Skeletal muscle tissue (tissue), 4 donors: ENCODE data around the gene NUTM2F. TPM values are rescaled to one million over a fixed set of nuclear protein-coding genes. Genes with fewer than 3 reads are reported as not detected.
"Not testable (repeated sequence)": the region's sequence is repeated elsewhere in the genome, so short reads cannot be mapped to it uniquely, and the experiment has no call there.

Experiments
- H3K27ac ChIP-seq: one replicate; pipeline ENCODE4 v1.7.0; 2013; ENCODE audit warnings: mild to moderate bottlenecking, low read depth, low read length, inconsistent platforms
- H3K27me3 ChIP-seq, 3 donors: one replicate each; pipeline ENCODE4 v1.7.0; 2013; ENCODE audit warnings: low read length in 3 of 3; ENCODE audit not compliant: control insufficient read depth in 3 of 3, insufficient read depth in 3 of 3
- H3K36me3 ChIP-seq, 3 donors: one replicate each; pipeline ENCODE4 v1.7.0; 2013; ENCODE audit warnings: low read length in 3 of 3; ENCODE audit not compliant: control insufficient read depth in 3 of 3, insufficient read depth in 3 of 3
- H3K4me1 ChIP-seq, 3 donors: one replicate each; pipeline ENCODE4 v1.7.0; 2013; ENCODE audit warnings: low read length in 3 of 3, mild to moderate bottlenecking in 3 of 3; ENCODE audit not compliant: control insufficient read depth in 3 of 3, insufficient read depth in 3 of 3
- H3K4me3 ChIP-seq, 3 donors: one replicate each; pipeline ENCODE4 v1.7.0; 2013; ENCODE audit warnings: low read length in 3 of 3
- H3K9ac ChIP-seq, 3 donors: one replicate each; pipeline ENCODE4 v1.7.0; 2013; ENCODE audit warnings: low read length in 3 of 3, mild to moderate bottlenecking in 3 of 3, moderate library complexity in 2 of 3, low read depth in 1 of 3
- H3K9me3 ChIP-seq, 3 donors: one replicate each; pipeline ENCODE4 v1.7.0; 2013; ENCODE audit warnings: low read length in 3 of 3; ENCODE audit not compliant: control insufficient read depth in 3 of 3
- total RNA-seq: library from RNA; depleted of rRNA; stranded (reverse); fragments of >200 nt; gene quantifications from one replicate; pipeline ENCODE4 v1.2.3, GENCODE V29; 2014
- donor health status: Osteomylitis.

Gene NUTM2F
- total RNA-seq, 1 donor from 2014 or later: not detected

- H3K4me1 ChIP-seq, H3K27ac ChIP-seq: not testable (repeated sequence)
Measured at GRCh38 chr9:94315034-94315984, 13.1 kb downstream of the NUTM2F start.

DNA sequence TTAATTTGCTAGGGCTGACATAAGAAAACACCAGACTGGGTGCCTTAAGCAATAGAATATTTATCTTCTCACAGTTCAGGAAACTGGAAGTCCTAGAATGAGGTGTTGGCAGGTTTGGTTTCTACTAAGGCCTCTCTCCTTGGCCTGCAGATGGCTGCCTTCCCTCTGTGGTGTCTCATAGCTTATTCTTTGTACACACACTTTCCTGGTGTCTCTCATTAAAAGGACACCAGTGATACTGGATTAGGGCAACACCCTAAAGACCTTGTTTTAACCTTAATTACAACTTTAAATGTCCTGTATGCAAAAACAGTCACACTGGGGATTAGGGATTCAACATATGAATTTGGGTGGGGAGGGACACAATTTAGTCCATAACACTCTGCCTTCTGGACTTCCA lies 25.1 kb downstream of the NUTM2F start:
- Histone ChIP-seq H3K36me3 (peaks cover 0 to 10% (median 4%) of the 10 kb centered on the region in 3 donors), H3K9ac (no peak overlapping the region), H3K4me1 (peaks cover 0 to 3% (median 0%) of the 10 kb centered on the region in 3 donors), H3K27me3 (no peaks in the 10 kb centered on the region), H3K9me3 (no peaks in the 10 kb centered on the region), H3K27ac (no peak overlapping the region), H3K4me3 (no peak overlapping the region)

More at GRCh38 chr9:94315034-94315984, 13.1 kb downstream of the NUTM2F start:
- H3K9me3 ChIP-seq, H3K36me3 ChIP-seq, H3K9ac ChIP-seq, H3K4me3 ChIP-seq, H3K27me3 ChIP-seq: not testable (repeated sequence)

GRCh38 chr9:94302426-94302825 lies 26.0 kb downstream of the NUTM2F start:
- Histone ChIP-seq H3K36me3 (peaks cover 0 to 10% (median 4%) of the 10 kb centered on the region in 3 donors), H3K4me3 (no peak overlapping the region), H3K27ac (no peak overlapping the region), H3K9ac (no peak overlapping the region), H3K27me3 (no peaks in the 10 kb centered on the region), H3K9me3 (no peaks in the 10 kb centered on the region), H3K4me1 (peaks cover 0 to 3% (median 0%) of the 10 kb centered on the region in 3 donors)

DNA sequence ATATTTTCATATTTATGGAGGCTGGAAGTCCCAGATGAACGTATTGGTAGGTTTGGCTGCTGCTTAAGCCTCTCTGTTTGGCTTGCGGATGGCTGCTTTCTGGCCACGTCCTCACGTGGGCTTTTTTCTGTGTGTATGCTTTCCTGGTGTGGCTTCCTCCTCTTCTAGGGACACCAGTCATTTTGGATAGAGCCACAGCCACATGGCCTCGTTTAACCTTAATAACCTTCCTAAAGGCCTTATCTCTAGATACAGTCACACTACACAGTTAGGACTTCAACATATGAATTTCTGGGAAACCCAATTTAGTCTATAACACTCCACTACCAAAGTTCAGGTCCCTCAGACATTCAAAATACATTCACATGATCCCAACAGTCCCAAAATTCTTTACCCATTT lies 26.9 kb downstream of the NUTM2F start:
- H3K9me3 ChIP-seq: no peaks in the 10 kb centered on the region
- no peak overlapping the region for H3K4me3 ChIP-seq
- no peak overlapping the region for H3K27ac ChIP-seq
- peaks cover 0 to 3% (median 0%) of the 10 kb centered on the region in 3 donors for H3K4me1 ChIP-seq
- H3K9ac ChIP-seq: no peak overlapping the region
- no peaks in the 10 kb centered on the region for H3K27me3 ChIP-seq
- H3K36me3 ChIP-seq: peaks cover 0 to 10% (median 4%) of the 10 kb centered on the region in 3 donors

DNA sequence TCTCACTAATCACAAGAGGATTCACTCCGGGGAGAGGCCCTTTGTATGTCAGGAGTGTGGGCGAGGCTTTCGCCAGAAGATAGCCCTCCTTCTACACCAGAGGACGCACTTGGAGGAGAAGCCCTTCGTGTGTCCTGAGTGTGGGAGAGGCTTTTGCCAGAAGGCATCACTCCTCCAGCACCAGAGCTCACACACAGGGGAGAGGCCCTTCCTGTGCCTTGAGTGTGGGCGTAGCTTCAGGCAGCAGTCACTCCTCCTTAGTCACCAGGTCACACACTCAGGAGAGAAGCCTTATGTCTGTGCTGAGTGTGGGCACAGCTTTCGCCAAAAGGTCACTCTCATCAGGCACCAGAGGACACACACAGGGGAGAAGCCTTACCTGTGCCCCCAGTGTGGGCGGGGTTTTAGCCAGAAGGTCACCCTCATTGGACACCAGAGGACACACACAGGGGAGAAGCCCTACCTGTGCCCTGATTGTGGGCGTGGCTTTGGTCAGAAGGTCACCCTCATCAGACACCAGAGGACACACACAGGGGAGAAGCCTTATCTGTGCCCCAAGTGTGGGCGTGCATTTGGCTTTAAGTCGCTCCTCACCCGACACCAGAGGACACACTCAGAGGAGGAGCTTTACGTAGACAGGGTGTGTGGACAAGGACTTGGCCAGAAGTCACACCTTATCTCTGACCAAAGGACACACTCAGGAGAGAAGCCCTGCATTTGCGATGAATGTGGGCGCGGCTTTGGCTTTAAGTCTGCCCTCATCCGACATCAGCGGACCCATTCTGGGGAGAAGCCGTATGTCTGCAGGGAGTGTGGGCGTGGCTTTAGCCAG lies 27.8 kb downstream of the NUTM2F start:
- Histone ChIP-seq H3K9ac (no peak overlapping the region), H3K36me3 (peaks cover 0 to 10% (median 4%) of the 10 kb centered on the region in 3 donors), H3K27ac (no peak overlapping the region), H3K27me3 (no peaks in the 10 kb centered on the region), H3K4me3 (no peak overlapping the region), H3K9me3 (no peaks in the 10 kb centered on the region), H3K4me1 (peaks cover 0 to 3% (median 0%) of the 10 kb centered on the region in 3 donors)

DNA sequence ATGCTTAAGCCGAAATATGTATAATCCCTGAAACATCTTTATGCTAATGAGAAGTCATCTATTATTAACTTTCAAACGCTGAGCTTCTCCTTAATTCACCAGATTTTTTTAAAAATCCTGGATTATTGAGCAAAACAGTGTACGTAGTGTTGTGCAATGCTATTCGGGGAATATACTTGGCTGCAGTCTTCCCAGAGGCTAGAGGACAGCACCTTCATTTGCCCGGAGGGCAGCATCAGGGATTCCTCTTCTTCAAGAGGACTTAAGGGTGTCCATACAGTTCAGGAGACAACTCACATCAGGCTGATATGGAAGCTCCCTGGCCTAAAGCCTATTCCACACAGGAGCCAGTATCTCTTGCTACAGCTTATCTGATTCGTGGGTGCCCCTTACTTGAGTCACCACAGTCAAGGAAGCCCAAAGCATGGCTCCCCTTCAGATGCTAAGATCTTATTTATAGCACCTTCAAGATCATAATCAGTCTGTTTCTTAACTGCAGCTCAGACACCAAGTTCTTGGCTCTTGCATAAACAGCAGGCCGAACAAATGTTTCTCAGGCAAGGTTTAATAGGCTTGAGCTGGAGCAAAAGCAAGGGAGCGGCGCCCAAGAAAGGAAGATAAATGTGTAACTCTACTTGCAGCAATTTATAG lies 29.4 kb downstream of the NUTM2F start:
- Histone ChIP-seq H3K9me3 (no peaks in the 10 kb centered on the region), H3K4me1 (peaks cover 0 to 3% (median 0%) of the 10 kb centered on the region in 3 donors), H3K27ac (no peak overlapping the region)

DNA sequence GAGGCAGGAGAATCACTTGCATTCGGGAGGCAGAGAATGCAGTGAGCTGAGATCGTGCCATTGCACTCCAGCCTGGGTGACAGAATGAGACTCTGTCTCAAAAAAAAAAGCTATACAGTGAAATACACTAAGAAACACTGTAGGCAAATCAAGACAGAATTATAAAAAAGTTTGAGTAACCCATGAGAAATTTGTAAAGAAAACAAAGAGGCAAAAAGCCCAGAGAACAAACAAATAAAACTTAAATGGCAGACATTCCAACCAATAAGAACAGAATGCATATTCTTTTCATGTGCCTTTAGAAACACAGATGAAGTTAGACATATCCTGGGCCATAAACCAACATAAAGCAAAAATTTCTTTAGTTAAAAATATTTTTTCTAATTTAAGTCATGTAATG lies 38.8 kb downstream of the NUTM2F start:
- Histone ChIP-seq H3K4me3 (no peak overlapping the region), H3K9ac (no peak overlapping the region), H3K27ac (no peak overlapping the region), H3K27me3 (no peaks in the 10 kb centered on the region), H3K36me3 (peaks cover 0 to 6% (median 5%) of the 10 kb centered on the region in 3 donors), H3K4me1 (peaks cover 9 to 22% (median 14%) of the 10 kb centered on the region in 3 donors), H3K9me3 (peaks cover 0 to 2% (median 2%) of the 10 kb centered on the region in 3 donors)

More for the DNA sequence above, 29.4 kb downstream of the NUTM2F start:
- H3K36me3 ChIP-seq: peaks cover 0 to 10% (median 4%) of the 10 kb centered on the region in 3 donors
- H3K9ac ChIP-seq: no peak overlapping the region
- no peak overlapping the region for H3K4me3 ChIP-seq
- H3K27me3 ChIP-seq: no peaks in the 10 kb centered on the region

DNA sequence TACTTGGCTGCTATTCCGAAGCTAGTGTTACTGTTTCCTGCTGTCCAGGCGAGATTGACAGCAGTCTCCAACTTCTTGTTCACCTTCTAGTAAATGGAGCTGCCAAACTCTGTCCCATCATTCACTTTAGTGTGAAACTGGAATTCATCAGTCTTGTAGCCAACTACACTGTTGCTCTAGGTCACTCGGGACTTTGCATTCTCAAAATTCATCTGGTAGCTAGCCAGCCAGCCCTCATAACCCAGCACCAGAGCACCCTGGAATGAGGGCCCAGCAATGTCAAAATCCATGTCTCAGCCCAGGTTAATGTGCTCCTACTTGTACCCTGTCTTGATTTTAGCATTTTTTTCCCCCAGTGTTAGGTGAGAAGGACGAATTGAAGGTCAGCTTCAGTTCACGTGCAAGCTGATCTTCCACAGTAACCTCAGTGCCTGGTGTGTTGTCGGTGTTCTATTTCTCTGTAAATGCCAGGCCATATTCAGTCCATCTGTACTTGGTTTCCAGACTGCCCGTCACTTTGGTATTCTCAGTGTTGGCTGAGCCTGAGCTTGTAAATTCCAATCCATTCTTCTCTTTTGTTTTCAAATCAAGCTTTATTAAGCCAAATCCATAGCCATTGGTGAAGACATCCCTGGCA lies 40.4 kb downstream of the NUTM2F start:
- no peak overlapping the region for H3K4me3 ChIP-seq

DNA sequence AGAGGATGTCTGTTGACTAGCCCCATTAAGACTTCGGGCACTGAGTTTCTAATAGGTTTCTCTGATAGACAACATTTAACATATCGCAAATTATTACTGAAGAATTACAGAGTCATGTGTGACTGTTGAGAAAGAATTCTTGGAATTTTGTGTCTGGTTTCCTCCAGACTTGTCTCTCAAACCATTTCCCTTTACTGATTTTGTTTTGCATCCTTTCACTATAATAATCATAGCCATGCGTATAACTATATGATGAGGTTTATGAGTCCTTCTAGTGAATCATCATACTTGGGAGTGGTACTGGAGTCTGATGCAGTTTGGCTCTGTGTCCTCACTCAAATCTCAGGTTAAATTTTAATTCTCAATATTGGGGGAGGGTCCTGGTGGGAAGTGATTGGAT lies 42.3 kb downstream of the NUTM2F start:
- Histone ChIP-seq H3K4me3 (no peak overlapping the region), H3K9ac (no peak overlapping the region), H3K36me3 (peaks cover 0 to under 1% (median 0%) of the 10 kb centered on the region in 3 donors), H3K27me3 (no peaks in the 10 kb centered on the region), H3K9me3 (no peaks in the 10 kb centered on the region), H3K4me1 (peaks cover 5 to 14% (median 11%) of the 10 kb centered on the region in 3 donors), H3K27ac (no peak overlapping the region)

More for the DNA sequence above, 40.4 kb downstream of the NUTM2F start:
- Histone ChIP-seq H3K9me3 (peaks cover 0 to 2% (median 2%) of the 10 kb centered on the region in 3 donors), H3K27ac (peak overlapping the region; percentile 63), H3K9ac (peak overlapping the region in 2 of 3 donors; percentile 11 to 34), H3K4me1 (peaks cover 9 to 21% (median 14%) of the 10 kb centered on the region in 3 donors), H3K36me3 (peaks cover 0 to 4% (median 2%) of the 10 kb centered on the region in 3 donors), H3K27me3 (no peaks in the 10 kb centered on the region)
